Natural killer cell (primary cell): ENCODE results near the gene BTBD9. TPM values are rescaled to one million over a fixed set of nuclear protein-coding genes. Genes with fewer than 3 reads are reported as not detected.

ENCODE experiments used
- ATAC-seq, 3 donors: fragments of 150-1000 bp in 2 of 3; fragments of 200-7000 bp in 1 of 3; cut with Tn5 transposase; 1 replicate in 1 of 3; 2 replicates in 2 of 3; pipeline ENCODE4 v1.10.0; 2021; ENCODE audit warnings: mild to moderate bottlenecking in 2 of 3, moderate library complexity in 2 of 3
- DNase-seq, 2 donors: peaks; one replicate each; pipeline versions ENCODE4 v3.0.0 to v3.0.0-alpha.2; 2013 to 2021; ENCODE audit warnings: mixed read lengths in 1 of 2
- H3K27ac ChIP-seq: one replicate; pipeline ENCODE4 v1.5.1; 2013; ENCODE audit warnings: mild to moderate bottlenecking, low read length
- H3K27me3 ChIP-seq: one replicate; pipeline ENCODE4 v1.6.1; 2013; ENCODE audit warnings: low read length; ENCODE audit not compliant: control insufficient read depth, insufficient read depth
- H3K36me3 ChIP-seq: one replicate; pipeline ENCODE4 v1.6.1; 2013; ENCODE audit warnings: low read length; ENCODE audit not compliant: control insufficient read depth, insufficient read depth
- H3K4me1 ChIP-seq: one replicate; pipeline ENCODE4 v1.6.1; 2013; ENCODE audit warnings: low read length; ENCODE audit not compliant: control insufficient read depth, insufficient read depth
- H3K4me3 ChIP-seq: one replicate; pipeline ENCODE4 v1.5.1; 2013; ENCODE audit warnings: low read length
- H3K9me3 ChIP-seq: one replicate; pipeline ENCODE4 v1.6.1; 2013; ENCODE audit warnings: low read length; ENCODE audit not compliant: control insufficient read depth, insufficient read depth
- H3K27ac Mint-ChIP-seq, 2 donors: one replicate each; pipeline ENCODE4 v1.8.0; 2022; ENCODE audit warnings: mild to moderate bottlenecking in 2 of 2, mixed read lengths in 2 of 2, moderate library complexity in 1 of 2
- H3K27me3 Mint-ChIP-seq, 2 donors: one replicate each; pipeline ENCODE4 v1.8.0; 2022; ENCODE audit warnings: low read depth in 2 of 2, mixed read lengths in 2 of 2
- H3K36me3 Mint-ChIP-seq: one replicate; pipeline ENCODE4 v1.8.0; 2022; ENCODE audit warnings: mixed read lengths
- H3K4me1 Mint-ChIP-seq, 2 donors: one replicate each; pipeline ENCODE4 v1.8.0; 2022; ENCODE audit warnings: mixed read lengths in 2 of 2
- H3K4me3 Mint-ChIP-seq: one replicate; pipeline ENCODE4 v1.8.0; 2022; ENCODE audit warnings: mild to moderate bottlenecking, moderate library complexity, mixed read lengths
- H3K9me3 Mint-ChIP-seq, 2 donors: one replicate each; pipeline ENCODE4 v1.8.0; 2022; ENCODE audit warnings: mixed read lengths in 2 of 2
- WGBS: methylation state at CpG from one replicate; pipeline ENCODE4 v1.1.7; 2013; ENCODE audit warnings: missing lambda C conversion rate; ENCODE audit not compliant: insufficient coverage; 5-methylcytosine and 5-hydroxymethylcytosine counted together
- intact Hi-C: fragments of 100-400 bp; cut with micrococcal nuclease; formaldehyde crosslinking; loops from one replicate; pipeline ENCODE4 v1.14.2; 2022
- total RNA-seq, 4 donors: library from RNA; stranded (reverse); fragments of 120-200 nt in 1 of 4; gene quantifications; one replicate each; pipeline versions ENCODE4 v1.2.3 to v1.2.4, GENCODE V29; 2013 to 2022
- TF ChIP-seq, protein P1 (sequence below): fragments of 200-600 bp; IDR thresholded peaks from one replicate; pipeline ENCODE4 v1.8.0; 2022; ENCODE audit warnings: antibody characterized with exemption

Gene BTBD9
- total RNA-seq, 3 donors from 2014 or later (not counting 1 experiment from before 2014, with no cell fraction given): 51.6 to 70.3 (median 54.3) TPM

DNA sequence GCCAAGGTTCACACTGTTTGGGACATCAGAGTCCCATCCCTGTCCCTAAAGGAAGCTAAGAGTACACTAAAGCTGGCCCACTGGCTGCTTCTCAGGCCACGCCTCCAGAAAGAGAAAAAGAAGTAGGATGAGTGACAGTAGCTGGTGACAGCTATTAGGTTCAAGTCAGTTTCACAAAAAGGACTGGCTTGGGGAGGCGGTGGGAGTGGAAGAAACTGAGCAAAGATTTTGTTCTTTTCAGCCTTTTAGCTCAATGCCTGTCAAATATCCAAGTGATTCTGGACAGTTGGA, 445.5 kb downstream of the BTBD9 start:
- WGBS: 95% methylated on average over 2 of the region's 2 CpGs
- Histone ChIP-seq H3K9me3 (no peaks in the 10 kb centered on the region), H3K36me3 (no peaks in the 10 kb centered on the region), H3K27me3 (no peaks in the 10 kb centered on the region), H3K4me1 (no peaks in the 10 kb centered on the region), H3K4me3 (no peak overlapping the region), H3K27ac (no peak overlapping the region)
- intact Hi-C loops: no loop called here
- Mint-ChIP-seq H3K27ac (no peak overlapping the region), H3K4me3 (no peak overlapping the region), H3K9me3 (no peaks in the 10 kb centered on the region), H3K36me3 (no peaks in the 10 kb centered on the region), H3K27me3 (no peaks in the 10 kb centered on the region), H3K4me1 (peaks cover 5 to 10% of the 10 kb centered on the region in 2 donors)
- ATAC-seq (no peak), DNase-seq (no peak)
- TF ChIP-seq, protein P1, sequence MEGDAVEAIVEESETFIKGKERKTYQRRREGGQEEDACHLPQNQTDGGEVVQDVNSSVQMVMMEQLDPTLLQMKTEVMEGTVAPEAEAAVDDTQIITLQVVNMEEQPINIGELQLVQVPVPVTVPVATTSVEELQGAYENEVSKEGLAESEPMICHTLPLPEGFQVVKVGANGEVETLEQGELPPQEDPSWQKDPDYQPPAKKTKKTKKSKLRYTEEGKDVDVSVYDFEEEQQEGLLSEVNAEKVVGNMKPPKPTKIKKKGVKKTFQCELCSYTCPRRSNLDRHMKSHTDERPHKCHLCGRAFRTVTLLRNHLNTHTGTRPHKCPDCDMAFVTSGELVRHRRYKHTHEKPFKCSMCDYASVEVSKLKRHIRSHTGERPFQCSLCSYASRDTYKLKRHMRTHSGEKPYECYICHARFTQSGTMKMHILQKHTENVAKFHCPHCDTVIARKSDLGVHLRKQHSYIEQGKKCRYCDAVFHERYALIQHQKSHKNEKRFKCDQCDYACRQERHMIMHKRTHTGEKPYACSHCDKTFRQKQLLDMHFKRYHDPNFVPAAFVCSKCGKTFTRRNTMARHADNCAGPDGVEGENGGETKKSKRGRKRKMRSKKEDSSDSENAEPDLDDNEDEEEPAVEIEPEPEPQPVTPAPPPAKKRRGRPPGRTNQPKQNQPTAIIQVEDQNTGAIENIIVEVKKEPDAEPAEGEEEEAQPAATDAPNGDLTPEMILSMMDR: no peak

DNA sequence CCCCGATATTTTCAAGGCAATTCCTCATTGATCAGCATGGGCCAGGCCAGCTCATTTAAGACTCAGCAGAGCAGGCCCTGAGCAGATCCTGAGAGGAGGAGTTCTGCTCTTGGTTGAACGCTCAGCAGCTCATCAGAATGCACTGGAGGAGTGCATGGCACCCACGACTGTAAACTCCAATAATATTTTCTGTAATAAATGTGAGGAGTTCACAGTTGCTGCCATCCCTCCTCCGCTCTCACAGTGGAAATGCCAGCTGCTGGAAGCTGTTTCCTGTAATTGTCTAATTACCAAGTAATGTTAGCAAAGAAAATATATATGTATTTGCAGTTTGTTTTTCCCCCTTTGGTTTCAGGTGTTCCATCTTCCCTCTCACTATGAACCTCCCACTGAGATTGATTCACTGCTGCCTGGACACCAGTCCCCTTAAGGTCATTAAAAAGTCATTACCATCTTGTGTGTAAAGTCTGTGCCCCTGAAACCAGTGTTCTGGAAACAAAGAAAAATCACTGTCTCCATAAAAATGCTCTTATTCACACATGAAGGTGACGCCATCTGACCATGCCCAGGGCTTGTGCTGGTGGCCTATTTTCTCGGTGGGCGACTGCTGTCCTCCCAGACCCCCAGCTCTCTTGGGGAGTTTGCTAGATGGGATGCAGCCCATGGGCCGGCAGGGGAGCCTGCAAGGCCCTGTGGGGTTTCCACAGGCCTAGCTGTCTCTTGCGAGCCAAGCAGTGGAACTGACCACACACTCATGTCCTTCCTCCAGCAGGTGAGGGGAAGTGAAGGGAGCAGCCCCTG, 446.0 kb downstream of the BTBD9 start:
- H3K4me3 ChIP-seq: no peak overlapping the region
- TF ChIP-seq, protein P1: no peak
- H3K36me3 ChIP-seq: no peaks in the 10 kb centered on the region
- Mint-ChIP-seq H3K4me3 (no peak overlapping the region), H3K27ac (no peak overlapping the region), H3K27me3 (no peaks in the 10 kb centered on the region), H3K36me3 (no peaks in the 10 kb centered on the region), H3K9me3 (no peaks in the 10 kb centered on the region), H3K4me1 (peaks cover 5 to 10% of the 10 kb centered on the region in 2 donors)
- ATAC-seq (no peak), DNase-seq (no peak)
- intact Hi-C loops: no loop called here
- no peak overlapping the region for H3K27ac ChIP-seq
- H3K4me1 ChIP-seq: no peaks in the 10 kb centered on the region
- WGBS: 95% methylated on average over 9 of the region's 9 CpGs
- H3K27me3 ChIP-seq: no peaks in the 10 kb centered on the region
- H3K9me3 ChIP-seq: no peaks in the 10 kb centered on the region

DNA sequence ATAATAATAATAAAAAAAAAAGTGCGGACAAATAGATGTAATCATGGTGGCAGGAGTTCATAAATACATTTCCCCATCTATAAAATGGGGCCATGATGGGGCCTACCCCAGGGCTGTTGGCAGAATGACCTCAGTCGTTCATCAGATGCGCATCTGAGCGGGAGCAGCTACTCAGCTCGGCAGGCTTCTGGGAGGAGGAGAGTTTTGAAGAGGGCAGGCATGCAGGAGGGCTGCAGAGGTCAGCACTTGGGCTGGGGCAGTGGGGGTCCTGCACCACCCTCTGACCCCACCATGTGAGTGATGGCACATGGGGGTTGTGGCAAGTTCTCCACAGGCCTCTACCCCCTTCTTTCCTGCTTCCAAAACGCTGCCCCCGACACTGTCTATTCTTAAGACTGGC, 446.7 kb downstream of the BTBD9 start:
- Histone ChIP-seq H3K4me3 (no peak overlapping the region), H3K27me3 (no peaks in the 10 kb centered on the region), H3K36me3 (no peaks in the 10 kb centered on the region), H3K4me1 (no peaks in the 10 kb centered on the region), H3K27ac (no peak overlapping the region), H3K9me3 (no peaks in the 10 kb centered on the region)
- 98% methylated on average over 6 of the region's 7 CpGs for WGBS
- ATAC-seq (no peak), DNase-seq (no peak)
- intact Hi-C loops: no loop called here
- H3K4me3 Mint-ChIP-seq: no peak overlapping the region
- peaks cover 5 to 10% of the 10 kb centered on the region in 2 donors for H3K4me1 Mint-ChIP-seq
- H3K36me3 Mint-ChIP-seq: no peaks in the 10 kb centered on the region
- H3K9me3 Mint-ChIP-seq: no peaks in the 10 kb centered on the region
- TF ChIP-seq, protein P1: no peak
- H3K27me3 Mint-ChIP-seq: no peaks in the 10 kb centered on the region
- no peak overlapping the region for H3K27ac Mint-ChIP-seq

DNA sequence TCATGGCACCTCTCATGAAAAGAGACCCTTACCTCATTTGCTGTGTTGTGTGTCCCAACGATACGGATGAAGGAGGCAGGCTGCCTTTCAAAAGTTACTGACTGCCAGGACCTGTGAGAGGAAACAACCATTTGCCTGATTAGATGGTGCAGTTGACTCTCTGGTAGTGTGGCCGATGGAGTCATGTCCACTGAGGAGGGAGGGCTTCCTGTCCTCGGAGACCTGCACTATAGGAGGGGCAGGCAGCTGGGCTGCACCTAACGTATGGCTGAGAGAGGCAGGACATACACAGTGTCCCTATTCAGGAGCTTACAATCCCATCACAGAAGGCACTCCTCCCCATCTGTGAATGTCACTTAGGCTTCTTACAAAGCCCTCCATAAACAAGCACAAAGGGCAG, 447.2 kb downstream of the BTBD9 start:
- Mint-ChIP-seq H3K36me3 (no peaks in the 10 kb centered on the region), H3K27me3 (no peaks in the 10 kb centered on the region), H3K9me3 (no peaks in the 10 kb centered on the region), H3K27ac (no peak overlapping the region), H3K4me3 (no peak overlapping the region), H3K4me1 (peaks cover 5 to 10% of the 10 kb centered on the region in 2 donors)
- intact Hi-C loops: no loop called here
- Histone ChIP-seq H3K36me3 (no peaks in the 10 kb centered on the region), H3K4me3 (no peak overlapping the region), H3K4me1 (no peaks in the 10 kb centered on the region), H3K27me3 (no peaks in the 10 kb centered on the region), H3K9me3 (no peaks in the 10 kb centered on the region), H3K27ac (no peak overlapping the region)
- no peak for DNase-seq
- ATAC-seq: no peak
- TF ChIP-seq, protein P1: no peak
- WGBS: 91% methylated on average over 5 of the region's 5 CpGs
